Measurements from ENCODE around the gene NSRP1. TPM values are rescaled to one million over a fixed set of nuclear protein-coding genes. Genes with fewer than 3 reads are reported as not detected.
"Not testable (repeated sequence)": the region's sequence is repeated elsewhere in the genome, so short reads cannot be mapped to it uniquely, and the experiment has no call there.

NSRP1 gene, protein sequence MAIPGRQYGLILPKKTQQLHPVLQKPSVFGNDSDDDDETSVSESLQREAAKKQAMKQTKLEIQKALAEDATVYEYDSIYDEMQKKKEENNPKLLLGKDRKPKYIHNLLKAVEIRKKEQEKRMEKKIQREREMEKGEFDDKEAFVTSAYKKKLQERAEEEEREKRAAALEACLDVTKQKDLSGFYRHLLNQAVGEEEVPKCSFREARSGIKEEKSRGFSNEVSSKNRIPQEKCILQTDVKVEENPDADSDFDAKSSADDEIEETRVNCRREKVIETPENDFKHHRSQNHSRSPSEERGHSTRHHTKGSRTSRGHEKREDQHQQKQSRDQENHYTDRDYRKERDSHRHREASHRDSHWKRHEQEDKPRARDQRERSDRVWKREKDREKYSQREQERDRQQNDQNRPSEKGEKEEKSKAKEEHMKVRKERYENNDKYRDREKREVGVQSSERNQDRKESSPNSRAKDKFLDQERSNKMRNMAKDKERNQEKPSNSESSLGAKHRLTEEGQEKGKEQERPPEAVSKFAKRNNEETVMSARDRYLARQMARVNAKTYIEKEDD
- 10.6 and 13.0 TPM in 2 replicates for total RNA-seq

DNA sequence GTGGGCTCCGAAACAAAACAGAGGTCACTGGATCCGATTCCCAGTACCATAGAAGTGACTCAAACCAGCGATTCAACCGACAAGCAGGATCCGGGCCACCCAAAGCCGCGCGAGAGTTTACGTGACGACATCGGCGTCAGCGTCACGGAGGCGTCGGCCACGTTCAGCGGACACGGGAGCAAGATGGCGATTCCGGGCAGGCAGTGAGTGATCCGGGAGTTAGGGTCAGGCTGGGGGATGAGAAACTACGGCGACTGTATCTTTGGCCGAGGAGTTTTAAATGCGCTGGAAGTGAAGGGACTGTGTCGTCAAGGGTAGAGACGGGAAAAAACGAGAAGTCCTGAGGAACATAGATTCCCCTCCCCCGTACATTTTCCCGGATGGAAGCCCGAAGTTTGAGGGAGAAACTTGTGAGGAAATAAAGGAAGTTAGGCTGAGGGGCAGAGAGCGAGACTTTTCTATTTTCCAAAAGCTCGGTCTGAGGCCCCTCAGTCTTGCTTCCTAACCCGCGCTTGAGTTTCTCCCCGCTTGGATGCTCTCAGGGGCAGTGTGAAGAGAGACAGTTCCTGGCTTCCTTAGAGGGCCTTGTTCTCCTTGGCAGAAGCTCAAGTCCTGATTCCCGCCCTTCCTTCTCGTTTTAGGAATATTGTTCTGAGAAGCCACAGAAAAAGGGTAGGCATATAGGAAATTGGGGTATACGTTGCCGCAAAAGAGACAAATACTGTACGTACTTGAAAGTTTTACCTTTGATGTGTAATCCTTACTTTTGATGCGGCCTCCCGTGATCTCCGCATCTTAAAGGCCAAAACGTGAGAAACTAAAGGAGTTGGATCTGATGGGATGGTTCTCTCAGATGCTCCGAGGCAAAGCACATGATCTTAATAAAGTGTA lies at the start of gene NSRP1:
NSRP1 (plus strand) TSS at position 156 of the 891 bp plus-strand sequence; CDS start at position 184, 28 bp downstream.
- peak; percentile 98 for DNase-seq

DNA sequence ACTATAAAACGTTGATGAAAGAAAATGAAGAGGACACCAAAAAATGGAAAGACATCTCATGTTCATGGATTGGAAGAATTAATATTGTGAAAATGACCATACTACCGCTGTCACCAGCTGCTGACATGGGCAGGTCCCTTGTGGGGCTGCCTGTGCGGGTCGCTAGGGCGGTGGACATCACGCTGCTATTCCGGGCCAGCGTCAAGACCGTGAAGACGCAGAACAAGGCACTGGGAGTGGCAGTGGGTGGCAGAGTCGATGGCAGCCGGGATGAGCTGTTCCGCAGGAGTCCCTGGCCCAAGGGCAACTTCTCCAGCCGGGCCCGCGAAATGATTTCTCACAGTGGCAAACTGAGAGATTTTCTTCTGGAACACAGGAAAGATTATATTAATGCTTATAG lies 48.2 kb upstream of the NSRP1 start:
- no peak for DNase-seq

DNA sequence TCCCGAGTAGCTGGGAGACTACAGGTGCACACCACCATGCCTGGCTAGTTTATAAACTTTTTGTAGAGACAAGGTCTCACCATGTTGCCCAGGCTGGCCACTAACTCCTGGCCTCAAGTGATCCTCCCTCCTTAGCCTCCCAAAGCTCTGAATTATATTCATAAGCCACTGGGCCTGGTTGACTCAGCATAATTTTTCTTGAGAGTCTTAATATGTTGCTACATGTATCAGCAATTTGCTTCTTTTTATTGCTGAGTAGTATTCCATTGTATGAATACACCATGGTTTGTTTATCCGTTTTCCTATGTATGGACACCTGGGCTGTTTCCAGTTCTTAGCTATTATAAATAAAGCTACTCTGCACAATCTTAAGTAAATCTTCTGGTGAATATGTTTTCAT lies 42.4 kb upstream of the NSRP1 start:
- no peak for DNase-seq

DNA sequence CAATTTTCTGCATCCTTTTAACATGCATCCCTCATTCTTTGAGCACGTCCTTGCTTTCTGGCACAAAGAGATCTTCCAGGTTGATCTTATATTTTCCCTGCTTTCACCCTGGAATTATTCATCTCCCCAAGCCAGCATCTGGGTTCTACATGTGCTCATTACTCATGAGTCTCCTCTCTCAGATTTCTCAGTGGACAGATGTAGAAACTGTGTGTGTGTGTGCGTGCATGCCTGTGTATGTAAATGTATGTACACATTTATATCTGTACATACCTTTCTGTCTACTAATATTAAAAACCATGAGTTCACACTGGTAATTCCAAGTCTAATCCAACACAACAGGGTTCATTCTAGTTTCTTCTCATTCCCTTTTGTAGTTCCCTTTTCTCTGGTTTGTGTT lies 41.9 kb upstream of the NSRP1 start:
- DNase-seq, result no peak

DNA sequence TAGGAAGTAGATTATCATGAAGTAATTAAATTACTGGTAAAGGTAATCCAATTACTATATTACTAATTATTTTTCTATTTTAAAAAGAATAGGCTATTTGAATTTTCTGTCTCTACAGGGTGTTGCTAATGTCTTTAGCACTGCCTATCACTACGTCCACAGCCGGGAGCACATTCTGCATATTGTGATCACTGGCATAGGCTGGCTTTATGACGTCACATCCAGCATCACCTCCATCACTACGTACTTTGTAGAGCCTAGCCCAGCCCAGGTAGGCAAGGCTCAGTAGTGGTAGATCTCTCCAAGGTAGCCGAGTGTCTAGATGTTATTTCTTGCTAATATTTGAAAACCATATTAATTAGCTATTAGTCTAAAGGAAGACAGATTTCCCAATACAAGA lies 33.8 kb upstream of the NSRP1 start:
- no peak for DNase-seq

DNA sequence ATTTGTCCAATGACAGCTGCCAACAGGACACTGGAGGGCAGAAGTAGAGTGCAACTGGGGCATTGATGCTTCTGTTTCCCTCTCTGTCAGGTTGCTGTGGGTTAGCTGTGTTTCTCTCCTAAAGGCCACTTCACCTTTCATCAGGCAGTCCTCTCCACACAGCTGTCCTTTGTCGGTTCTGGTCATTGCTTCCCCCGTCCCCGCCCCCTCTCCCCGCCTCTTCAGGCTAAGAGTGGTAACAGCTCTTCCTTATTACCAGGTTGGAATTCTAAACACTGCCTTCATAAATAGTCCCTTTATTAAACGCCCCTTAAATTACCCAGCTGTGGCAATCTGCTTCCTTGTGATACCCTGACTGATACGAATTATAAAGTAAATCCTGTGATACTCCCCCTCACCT lies 31.8 kb upstream of the NSRP1 start:
- no peak for DNase-seq

DNA sequence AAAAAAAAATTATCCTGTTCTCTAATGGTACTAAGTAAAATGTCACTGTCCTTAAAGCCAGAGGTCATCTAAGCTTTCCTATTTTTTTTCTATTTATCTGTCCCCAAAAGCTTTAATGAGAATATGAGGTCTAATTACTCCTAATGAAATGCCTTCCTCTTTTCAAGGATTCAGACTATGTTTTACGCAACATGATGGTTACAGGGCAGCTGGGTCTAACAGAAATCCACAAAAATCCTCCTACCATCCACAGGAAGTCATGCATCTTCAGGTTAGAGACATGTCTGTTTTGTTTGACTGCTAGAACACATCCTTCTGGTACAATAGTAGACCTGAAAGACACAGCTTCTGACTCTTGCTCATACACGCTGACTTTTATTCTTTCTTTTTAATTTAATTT lies 29.7 kb upstream of the NSRP1 start:
- no peak for DNase-seq

DNA sequence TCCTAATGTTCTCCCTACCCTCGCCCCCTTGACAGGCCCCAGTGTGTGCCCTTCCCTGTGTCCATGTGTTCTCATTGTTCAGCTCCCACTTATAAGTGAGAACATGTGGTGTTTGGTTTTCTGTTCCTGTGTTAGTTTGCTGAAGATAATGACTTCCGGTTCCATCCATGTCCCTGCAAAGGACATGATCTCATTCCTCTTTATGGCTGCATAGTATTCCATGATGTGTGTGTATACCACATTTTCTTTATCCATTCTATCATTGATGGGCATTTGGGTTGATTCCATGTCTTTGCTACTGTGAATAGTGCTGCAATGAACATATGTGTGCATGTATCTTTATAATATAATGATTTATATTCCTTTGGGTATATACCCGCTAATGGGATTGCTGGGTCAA lies 29.2 kb upstream of the NSRP1 start:
- not testable (repeated sequence) for DNase-seq

DNA sequence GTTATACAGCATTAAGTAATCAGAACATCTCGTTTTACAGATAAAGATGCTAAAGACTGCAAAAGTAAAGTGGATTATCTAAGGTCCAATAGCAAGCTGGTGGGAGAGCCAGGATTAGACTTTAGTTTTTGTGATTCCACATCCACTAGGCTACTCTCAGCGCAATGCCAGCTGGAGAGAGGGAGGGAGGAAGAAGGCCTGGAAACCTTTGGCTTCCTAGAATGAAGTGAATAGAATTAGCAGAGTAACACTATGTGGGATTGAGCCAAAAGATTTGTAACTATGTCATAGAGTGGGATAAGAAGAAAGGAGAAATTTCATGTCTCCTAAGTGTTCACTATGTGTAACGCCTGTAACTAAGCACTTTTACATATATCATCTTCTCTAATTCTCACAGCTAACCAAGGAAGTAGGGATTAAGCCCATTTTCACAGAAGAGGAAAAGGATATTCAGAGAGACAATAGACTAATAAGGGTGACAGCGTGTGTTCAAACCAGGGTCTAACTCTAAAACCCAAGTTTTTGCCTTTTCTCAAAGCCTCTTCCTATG lies 25.4 kb upstream of the NSRP1 start:
- no peak for DNase-seq

DNA sequence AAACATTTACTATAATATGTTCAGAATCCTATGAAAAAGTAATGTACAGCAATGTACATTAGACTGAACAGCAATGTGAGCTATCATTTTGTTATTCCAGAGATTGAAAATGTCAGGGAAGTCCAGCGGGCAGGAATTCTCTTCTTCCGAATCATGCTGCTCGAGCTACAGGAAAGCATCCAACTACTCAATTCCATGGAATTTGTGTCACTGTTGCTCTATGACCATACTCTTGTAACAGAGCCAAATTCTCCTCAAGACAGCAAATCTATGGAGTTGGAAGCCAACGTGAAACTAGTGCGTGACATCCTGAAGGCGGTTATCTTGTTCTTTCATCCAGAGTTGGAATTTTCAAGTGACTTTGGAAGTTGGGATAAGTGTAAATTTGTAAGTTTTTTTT lies 24.8 kb upstream of the NSRP1 start:
- peak; percentile 66 for DNase-seq

DNA sequence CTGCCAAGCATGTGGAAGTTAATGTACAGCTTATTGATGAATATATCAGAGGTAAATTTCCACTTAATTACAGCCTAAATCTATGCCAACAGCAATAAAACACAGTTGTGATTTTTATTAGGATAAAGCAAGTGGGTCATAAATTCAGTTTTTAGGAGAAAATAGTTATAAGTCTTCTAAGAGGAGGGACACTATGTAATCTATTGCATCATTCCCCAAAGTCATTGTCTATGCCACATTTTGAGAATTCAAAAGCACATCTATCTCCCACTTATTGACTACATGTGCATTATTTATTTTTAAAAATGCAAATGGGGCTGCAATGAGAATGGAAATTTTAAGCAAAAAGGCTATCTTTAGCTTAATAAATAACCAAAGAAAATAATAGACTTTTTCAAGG lies 23.7 kb upstream of the NSRP1 start:
- no peak for DNase-seq

DNA sequence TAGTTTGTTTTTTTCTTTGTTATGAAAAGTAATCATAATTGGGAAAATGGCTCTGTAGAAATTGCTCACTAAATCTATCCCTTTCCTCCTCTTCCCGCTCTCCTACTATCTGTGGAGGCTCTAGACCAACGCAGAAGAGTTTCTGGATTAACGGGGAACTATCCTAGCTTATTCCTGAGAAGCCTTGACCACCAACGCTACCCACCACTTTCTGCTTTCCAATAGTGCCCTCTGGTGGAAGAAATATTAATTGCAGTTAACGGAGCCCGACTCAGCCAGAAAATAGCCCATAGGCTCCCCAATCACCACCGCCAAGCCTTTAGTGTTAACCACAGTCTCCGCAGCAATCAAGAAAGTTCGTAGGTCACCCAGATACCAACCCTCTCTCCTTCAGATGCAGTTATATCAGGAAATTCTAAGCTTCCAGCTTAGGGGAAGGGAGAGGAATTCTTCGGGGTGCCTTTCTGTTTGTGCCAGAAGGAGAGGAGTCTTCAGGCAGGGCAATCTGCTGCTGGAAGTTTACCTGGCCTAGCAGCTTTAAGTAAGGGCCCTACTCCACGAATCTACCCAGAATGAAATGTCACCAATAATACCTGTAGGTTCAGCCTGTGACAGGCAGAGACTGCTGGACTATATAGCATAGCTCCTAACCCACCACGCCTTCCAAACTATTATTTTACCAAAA lies 23.0 kb upstream of the NSRP1 start:
- DNase-seq, result peak; percentile 75

DNA sequence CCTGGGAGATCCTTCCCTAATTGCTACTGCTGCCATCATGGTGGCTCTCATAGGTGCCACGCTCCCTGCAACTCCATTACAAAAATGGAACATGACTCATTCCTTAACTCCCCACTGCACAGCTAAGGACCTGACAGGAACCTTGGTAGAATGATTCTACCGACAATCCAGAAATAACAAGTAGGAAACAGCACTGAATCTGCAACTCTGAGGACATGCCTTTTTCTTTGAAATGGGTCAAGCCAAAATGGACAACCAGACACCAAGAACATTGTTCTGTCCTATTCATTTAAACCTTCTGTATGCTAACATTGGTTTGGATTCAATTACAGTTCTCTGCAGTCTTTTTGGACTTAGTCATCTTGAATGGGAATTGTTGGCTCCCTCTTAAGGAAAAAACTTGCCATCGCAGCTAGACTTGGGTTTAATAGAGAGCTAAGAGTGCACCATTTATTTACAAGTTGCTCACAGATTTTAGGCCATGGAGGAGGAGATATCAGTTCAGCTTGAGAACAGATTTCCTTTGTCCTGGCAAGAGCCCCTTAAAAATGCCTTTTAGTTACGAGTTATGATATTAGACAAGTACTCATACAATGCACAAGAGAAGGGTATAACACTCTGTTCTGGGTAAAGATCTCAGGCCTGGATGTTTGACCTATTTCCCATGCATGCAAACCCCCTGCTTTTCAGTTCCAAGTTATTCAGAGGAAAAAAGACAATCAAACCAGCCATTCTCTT lies 20.9 kb upstream of the NSRP1 start:
- peak; percentile 79 for DNase-seq

DNA sequence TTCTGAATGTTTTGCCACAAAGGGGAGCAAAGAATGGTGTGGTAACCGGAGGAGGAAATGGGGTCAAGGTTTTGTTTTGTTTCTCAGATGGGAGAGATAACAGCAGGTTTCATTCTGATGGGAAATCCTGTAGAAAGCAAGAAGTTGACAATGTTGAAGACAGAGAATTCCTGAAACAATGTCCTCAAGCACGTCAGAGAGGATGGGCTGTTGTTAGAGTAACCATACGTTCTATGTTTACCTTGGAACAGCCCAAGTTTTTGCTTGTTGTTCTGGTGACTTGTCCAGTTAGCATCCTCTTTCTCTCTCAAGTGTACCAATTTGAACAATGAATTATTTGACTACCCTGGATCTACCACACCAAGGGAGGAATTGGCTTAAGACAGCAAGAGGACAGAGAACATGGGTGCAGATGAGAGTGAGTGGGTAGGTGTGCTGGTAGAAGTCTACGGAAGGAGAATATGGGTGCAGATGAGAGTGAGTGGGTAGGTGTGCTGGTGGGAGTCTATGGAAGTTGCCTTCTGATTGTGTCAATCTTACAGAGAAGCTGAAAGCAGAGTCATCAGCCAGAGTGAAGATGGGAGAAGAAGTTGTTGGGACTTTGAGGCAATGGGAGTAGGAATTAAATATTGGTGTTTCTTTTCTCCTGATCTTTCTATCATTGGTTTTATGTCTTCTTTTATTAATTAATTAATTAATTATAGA lies 14.8 kb upstream of the NSRP1 start:
- peak; percentile 31 for DNase-seq

DNA sequence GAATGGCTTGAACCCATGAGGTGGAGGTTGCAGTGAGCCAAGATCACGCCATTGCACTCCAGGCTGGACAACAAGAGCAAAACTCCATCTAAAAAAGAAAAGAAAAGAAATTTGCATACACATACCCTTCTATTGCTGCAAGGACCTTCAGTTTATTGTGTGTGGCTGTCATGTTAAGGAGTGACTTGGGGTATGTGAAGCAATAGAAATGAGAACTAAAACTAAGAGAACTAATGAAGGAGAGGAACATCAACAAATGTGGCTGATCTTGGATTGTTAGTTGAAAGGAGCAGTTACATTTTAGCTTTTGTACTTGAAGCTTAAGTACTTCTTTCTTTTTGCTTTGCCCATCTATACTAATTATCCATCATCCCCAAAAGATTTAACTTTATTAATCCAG lies 12.7 kb upstream of the NSRP1 start:
- no peak for DNase-seq

DNA sequence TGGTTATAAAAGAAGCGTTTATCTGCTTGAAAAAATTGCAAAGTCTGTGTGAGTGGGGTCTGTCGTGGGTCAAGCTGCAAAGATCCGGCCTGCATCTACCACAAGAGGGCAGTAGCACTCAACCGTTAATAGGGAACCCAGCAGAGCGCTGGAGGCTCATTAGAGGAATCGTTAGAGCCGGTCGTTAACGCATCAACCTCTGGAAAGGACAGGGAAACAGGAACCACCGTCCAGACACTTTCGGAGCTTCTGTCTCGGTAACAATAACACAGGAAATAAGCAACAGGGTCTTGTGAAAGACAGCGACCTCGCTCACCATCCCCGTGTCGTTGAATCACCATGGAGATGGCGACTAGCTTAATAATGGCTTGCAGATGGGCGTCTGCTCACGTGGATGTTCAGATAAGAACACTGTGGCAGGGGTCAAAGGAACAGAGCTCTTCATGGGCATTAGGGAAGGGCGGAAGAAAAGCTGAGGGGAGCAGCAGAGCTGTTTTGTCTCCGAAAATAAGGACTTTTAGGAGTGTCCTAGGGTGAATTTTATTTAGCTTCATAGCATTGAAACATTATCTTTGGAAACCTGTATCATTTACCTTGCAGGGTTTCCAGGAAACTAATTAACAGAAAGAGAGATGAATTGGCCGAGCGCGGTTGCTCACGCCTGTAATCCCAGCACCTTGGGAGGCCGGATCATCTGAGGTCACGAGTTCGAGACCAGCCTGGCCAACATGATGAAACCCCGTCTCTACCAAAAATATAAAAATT lies 11.9 kb upstream of the NSRP1 start:
- DNase-seq, result peak; percentile 90

DNA sequence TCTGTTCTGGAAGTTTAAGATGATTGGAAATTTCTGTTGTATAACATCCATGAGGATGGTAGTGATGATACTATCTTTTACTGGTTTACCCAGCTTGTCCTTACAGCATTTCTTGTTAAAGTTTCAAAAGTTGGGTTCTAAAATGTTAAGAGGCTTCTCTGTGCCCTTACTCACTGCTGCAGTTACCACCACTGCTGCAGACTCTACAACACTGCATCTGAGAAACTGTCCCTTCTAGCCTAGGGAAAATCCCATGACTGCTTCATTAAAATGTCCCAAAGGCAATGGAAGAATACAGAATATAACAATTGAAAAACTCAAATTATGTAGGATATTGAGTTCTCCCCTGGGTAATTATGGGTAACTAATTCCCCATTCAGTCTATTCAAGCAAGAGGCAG lies 3.8 kb upstream of the NSRP1 start:
- no peak for DNase-seq

DNA sequence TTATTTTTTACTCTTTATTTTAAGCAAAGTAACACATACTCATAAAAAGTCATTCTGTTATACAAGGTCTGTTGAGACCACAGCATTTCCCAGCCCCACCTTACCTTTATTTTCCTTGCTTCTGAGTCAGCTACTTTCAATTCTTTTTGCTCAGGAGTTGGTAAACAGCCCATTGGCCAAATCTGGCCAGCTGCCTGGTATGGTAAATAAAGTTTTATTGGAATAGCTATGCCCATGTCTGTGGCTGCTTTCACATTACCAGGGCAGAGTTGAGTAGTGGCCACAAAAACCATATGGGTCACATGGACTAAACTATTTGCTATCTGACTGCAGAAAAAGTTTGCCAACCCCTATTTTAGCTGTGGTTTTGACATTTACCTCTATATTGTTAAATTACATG lies 3.4 kb upstream of the NSRP1 start:
- no peak for DNase-seq

DNA sequence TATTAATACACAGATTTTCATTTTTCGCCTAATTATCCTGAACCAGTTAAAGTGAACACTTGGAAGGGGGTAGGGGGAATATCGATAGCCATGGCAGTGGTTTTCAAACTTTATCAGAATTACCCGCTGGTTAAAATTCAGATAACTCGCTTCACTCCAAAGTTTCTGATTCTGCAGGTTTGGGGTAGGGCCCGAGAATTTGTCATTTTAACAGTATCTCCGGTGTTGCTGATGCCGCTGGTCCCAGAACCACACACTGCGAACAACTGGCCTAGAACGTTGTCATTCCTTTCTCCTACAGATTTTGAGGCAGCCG lies 313 bp upstream of the NSRP1 start:
- DNase-seq, result no peak

DNA sequence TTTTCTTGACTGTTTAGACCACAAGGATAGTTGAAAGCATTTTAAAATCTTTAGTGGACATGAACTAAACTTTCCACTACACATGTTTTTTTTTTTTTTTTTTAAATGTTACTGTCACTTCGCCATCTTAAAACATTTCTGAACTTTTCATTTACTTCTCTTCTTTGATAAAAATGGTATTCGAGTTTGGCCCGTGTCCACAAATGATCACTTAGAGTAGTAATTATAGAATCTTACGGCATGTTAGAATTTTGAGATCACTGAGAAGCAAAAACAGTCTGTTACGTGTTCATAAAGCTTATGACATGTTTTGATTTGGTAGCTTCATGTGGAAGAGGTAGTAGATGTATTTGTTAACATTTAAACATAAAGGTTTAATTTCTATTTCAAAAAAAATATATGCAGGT lies 1.1 kb downstream of the NSRP1 start:
- DNase-seq, result peak; percentile 34

DNA sequence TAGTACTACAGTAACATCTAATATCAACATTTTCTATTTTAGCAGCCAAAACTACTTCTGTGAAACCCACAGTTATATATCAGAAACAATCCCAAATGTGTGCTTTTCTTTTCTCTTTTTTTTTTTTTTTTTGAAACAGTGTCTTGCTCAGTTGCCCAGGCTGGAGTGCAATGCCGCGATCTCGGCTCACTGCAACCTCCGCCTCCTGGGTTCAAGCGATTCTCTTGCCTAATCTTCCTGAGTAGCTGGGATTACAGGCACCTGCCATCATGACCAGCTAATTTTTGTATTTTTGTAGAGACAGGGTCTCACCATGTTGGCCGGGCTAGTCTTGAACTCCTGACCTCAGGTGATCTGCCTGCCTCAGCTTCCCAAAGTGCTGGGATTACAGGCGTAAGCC lies 2.0 kb downstream of the NSRP1 start:
- not testable (repeated sequence) for DNase-seq
